Hippocampal formation (tissue), 2 donors: ENCODE data around the gene PTPN14.
"Not testable (repeated sequence)": the region's sequence is repeated elsewhere in the genome, so short reads cannot be mapped to it uniquely, and the experiment has no call there.

Source experiments
- DNase-seq, 2 donors: peaks; one replicate each; lab custom pipeline; 2025; lab: John Stamatoyannopoulos, UW

The PTPN14 gene

GRCh38 chr1:214541693-214542092 is 9.7 kb downstream of the PTPN14 start:
- no peak for DNase-seq

GRCh38 chr1:214541206-214541605 is 10.2 kb downstream of the PTPN14 start:
- no peak for DNase-seq

- no peak for DNase-seq
These were observed 11.1 kb downstream of the PTPN14 start for GRCh38 chr1:214540324-214540723.

- DNase-seq, result no peak
These were observed 12.9 kb downstream of the PTPN14 start for GRCh38 chr1:214538496-214538895.

GRCh38 chr1:214537872-214538473 is 13.4 kb downstream of the PTPN14 start:
- no peak for DNase-seq

- no peak for DNase-seq
These were observed 14.2 kb downstream of the PTPN14 start for GRCh38 chr1:214537219-214537618.

GRCh38 chr1:214532070-214532469 is 19.3 kb downstream of the PTPN14 start:
- no peak for DNase-seq

- no peak for DNase-seq
These were observed 25.8 kb downstream of the PTPN14 start for GRCh38 chr1:214525535-214526019.

- DNase-seq, result no peak
These were observed 26.6 kb downstream of the PTPN14 start for GRCh38 chr1:214524824-214525223.

GRCh38 chr1:214523124-214523824 is 28.1 kb downstream of the PTPN14 start:
- DNase-seq, result no peak

GRCh38 chr1:214521458-214521857 is 29.9 kb downstream of the PTPN14 start:
- not testable (repeated sequence) for DNase-seq

- DNase-seq, result no peak
These were observed 30.7 kb downstream of the PTPN14 start for GRCh38 chr1:214520544-214521165.

GRCh38 chr1:214518361-214518760 is 33.0 kb downstream of the PTPN14 start:
- no peak for DNase-seq

- DNase-seq, result no peak
These were observed 34.7 kb downstream of the PTPN14 start for GRCh38 chr1:214516434-214517326.

GRCh38 chr1:214515544-214516433 is 35.6 kb downstream of the PTPN14 start:
- no peak for DNase-seq

- no peak for DNase-seq
These were observed 36.5 kb downstream of the PTPN14 start for GRCh38 chr1:214514819-214515383.

GRCh38 chr1:214514032-214514818 is 37.2 kb downstream of the PTPN14 start:
- DNase-seq, result peak in 1 of 2 donors; percentile 5

- DNase-seq, result no peak
These were observed 38.0 kb downstream of the PTPN14 start for GRCh38 chr1:214513394-214513793.

- DNase-seq, result no peak
These were observed 39.8 kb downstream of the PTPN14 start for GRCh38 chr1:214511639-214511998.
